Breast epithelium (tissue), 3 donors: ENCODE measurements around the gene OS9.

Experiments
- CTCF ChIP-seq, 3 donors: fragments of 450-650 bp; IDR thresholded peaks; one replicate each; pipeline ENCODE4 v1.5.1; 2016 to 2017; ENCODE audit warnings: antibody characterized with exemption in 3 of 3, mild to moderate bottlenecking in 3 of 3, moderate library complexity in 3 of 3
- POLR2A ChIP-seq: fragments of 450-650 bp; IDR thresholded peaks from one replicate; pipeline ENCODE4 v1.6.1; 2016; ENCODE audit warnings: antibody characterized with exemption, mild to moderate bottlenecking, moderate library complexity
- POLR2AphosphoS5 ChIP-seq, 3 donors: sonication (generic); formaldehyde crosslinking; IDR thresholded peaks; one replicate each; pipeline ENCODE4 v1.6.1; 2017; ENCODE audit warnings: antibody characterized with exemption in 3 of 3

GRCh38 chr12:57760347-57760982 lies 66.5 kb downstream of the OS9 start:
- no peak for TF ChIP-seq CTCF (IDR thresholded peaks at IDR 0.05)
- no peak for TF ChIP-seq POLR2A
- TF ChIP-seq POLR2AphosphoS5 (IDR thresholded peaks at IDR 0.05): no peak
